Ovary (tissue), 9 donors: ENCODE measurements around the gene WDR86. TPM values are rescaled to one million over a fixed set of nuclear protein-coding genes. Genes with fewer than 3 reads are reported as not detected.

Source experiments
- DNase-seq, 5 donors: peaks; one replicate each; pipeline ENCODE4 v3.0.0-alpha.2; 2019 to 2020
- H3K27ac ChIP-seq, 2 donors: fragments of 200-600 bp; one replicate each; pipeline versions ENCODE4 v1.5.1 to v1.8.0; 2019 to 2022
- H3K27me3 ChIP-seq: fragments of 200-600 bp; one replicate; pipeline ENCODE4 v1.8.0; 2022
- H3K36me3 ChIP-seq: fragments of 200-600 bp; sonication (generic); one replicate; pipeline ENCODE4 v1.5.1; 2019
- H3K4me1 ChIP-seq: one replicate; pipeline ENCODE4 v1.8.1; 2013; ENCODE audit warnings: mild to moderate bottlenecking, moderate library complexity; ENCODE audit not compliant: insufficient read depth
- H3K4me3 ChIP-seq: fragments of 200-600 bp; sonication (generic); one replicate; pipeline ENCODE4 v1.5.1; 2017
- H3K9me3 ChIP-seq, 2 donors: fragments of 200-600 bp in 1 of 2; sonication (generic) in 1 of 2; one replicate each; pipeline versions ENCODE4 v1.5.1 to v1.8.1; 2013 to 2019; ENCODE audit warnings: mild to moderate bottlenecking in 1 of 2, moderate library complexity in 1 of 2
- EP300 ChIP-seq: sonication (generic); formaldehyde crosslinking; IDR thresholded peaks from one replicate; pipeline ENCODE4 v1.6.1; 2017; ENCODE audit warnings: antibody characterized with exemption
- POLR2A ChIP-seq: fragments of 450-650 bp; IDR thresholded peaks from one replicate; pipeline ENCODE4 v1.6.1; 2017; ENCODE audit warnings: antibody characterized with exemption, mild to moderate bottlenecking, moderate library complexity
- WGBS, 3 donors: extraction: QIAGEN DNeasy Blood & Tissue Kit in 1 of 3; methylation state at CpG; one replicate each; pipeline versions ENCODE4 v1.1.5 to v1.1.7; 2013 to 2017; 5-methylcytosine and 5-hydroxymethylcytosine counted together
- intact Hi-C, 4 donors: fragments of 100-400 bp; cut with DNase I; formaldehyde crosslinking; loops; one replicate each; pipeline versions ENCODE4 v1.11.0 to v1.15.1; 2022 to 2023
- polyA plus RNA-seq, 2 donors: library from polyadenylated mRNA; stranded (reverse); fragments of 200-250 nt in 1 of 2; fragments of 350-450 nt in 1 of 2; fragmentation: Illumina TruSeq in 1 of 2; extraction: RNeasy Lipid Tissue Mini Kit (QIAGEN cat#74804) in 1 of 2; gene quantifications; one replicate each; pipeline ENCODE4 v1.2.3, GENCODE V29; 2013 to 2014
- total RNA-seq, 7 donors: library from RNA; depleted of rRNA in 2 of 7; stranded (reverse); fragments of >200 nt in 2 of 7; fragmentation: NEBNext Ultra II Directional in 3 of 7; extraction: Animal tissue kit (Norgen Biotek cat#: 25700) in 3 of 7; gene quantifications; one replicate each; pipeline versions ENCODE4 v1.1.0 to v1.2.4, GENCODE V29; 2016 to 2023
- TF ChIP-seq, protein P1 (sequence below), 3 donors: fragments of 450-650 bp in 2 of 3; fragments of 200-600 bp in 1 of 3; IDR thresholded peaks; one replicate each; pipeline versions ENCODE4 v1.5.1 to v1.8.0; 2016 to 2022; ENCODE audit warnings: antibody characterized with exemption in 3 of 3, mild to moderate bottlenecking in 1 of 3
- donor health status: DM: no; HTN: no; CAD: no; lungs with moderate emphysema.
- donor health status: DM: no; HTN: no; CAD: no.
- donor health status: Bipolar disorder and iron deficiency.
- donor health status: DM: yes; HTN: yes; CAD: no.
- donor health status: DM: no; HTN: no; CAD: no.
- donor health status: DM: yes; HTN: yes; CAD: no.

WDR86 gene
- total and polyA plus RNA-seq, 9 donors = 0.77 to 43.4 (median 11.1) TPM

DNA sequence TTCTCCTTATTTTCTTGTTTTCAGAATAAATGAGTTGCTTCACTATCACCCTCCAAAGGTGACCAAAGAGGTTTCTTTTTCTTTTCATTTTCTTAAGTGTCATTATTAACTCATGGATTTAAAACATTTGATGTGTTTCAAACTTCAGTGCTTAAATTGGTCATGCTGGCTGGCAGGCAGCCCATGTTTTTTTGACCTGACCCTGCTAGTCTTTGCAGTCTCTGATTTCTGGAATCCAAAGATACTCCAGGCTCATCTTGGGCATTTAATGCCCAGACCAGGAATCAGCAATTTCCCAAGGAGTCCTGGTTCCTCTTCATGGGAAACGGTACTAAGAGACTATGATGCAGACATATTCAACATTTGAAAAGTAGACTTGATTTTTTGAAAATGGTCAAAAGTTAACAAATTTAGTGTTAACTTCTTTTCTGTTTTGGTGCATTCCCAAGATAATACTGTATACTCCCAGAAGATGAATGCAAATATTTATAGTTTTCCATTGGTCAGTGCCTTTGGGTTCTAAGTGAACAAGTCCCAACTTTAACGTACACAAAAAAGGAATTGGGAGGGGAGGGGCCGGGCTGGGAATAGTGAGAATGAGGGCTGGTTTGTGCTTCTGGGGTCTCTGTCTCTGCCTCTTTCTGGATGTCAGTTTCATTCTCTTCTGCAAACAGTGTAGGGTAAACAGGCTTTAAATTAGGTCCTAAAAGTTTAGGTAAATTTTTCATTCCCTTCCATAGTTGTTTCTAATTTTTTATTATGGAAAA is 48.5 kb downstream of the WDR86 start:
- H3K9me3 ChIP-seq = no peaks in the 10 kb centered on the region
- H3K27ac ChIP-seq = no peak overlapping the region
- no peaks in the 10 kb centered on the region for H3K4me1 ChIP-seq
- peak in 1 of 5 donors; percentile 64 for DNase-seq
- no peaks in the 10 kb centered on the region for H3K27me3 ChIP-seq
- intact Hi-C loops = loop anchor here in 2 of 4 donors (10.0 kb wide), 2 partner anchors 393 to 403 kb away; no protein-coding TSS in a partner anchor
- no peak overlapping the region for H3K4me3 ChIP-seq
- no peak for TF ChIP-seq POLR2A
- no peak for TF ChIP-seq EP300
- TF ChIP-seq, protein P1, sequence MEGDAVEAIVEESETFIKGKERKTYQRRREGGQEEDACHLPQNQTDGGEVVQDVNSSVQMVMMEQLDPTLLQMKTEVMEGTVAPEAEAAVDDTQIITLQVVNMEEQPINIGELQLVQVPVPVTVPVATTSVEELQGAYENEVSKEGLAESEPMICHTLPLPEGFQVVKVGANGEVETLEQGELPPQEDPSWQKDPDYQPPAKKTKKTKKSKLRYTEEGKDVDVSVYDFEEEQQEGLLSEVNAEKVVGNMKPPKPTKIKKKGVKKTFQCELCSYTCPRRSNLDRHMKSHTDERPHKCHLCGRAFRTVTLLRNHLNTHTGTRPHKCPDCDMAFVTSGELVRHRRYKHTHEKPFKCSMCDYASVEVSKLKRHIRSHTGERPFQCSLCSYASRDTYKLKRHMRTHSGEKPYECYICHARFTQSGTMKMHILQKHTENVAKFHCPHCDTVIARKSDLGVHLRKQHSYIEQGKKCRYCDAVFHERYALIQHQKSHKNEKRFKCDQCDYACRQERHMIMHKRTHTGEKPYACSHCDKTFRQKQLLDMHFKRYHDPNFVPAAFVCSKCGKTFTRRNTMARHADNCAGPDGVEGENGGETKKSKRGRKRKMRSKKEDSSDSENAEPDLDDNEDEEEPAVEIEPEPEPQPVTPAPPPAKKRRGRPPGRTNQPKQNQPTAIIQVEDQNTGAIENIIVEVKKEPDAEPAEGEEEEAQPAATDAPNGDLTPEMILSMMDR (IDR thresholded peaks at IDR 0.05) = no peak
- 11 to 43% (median 22%) methylated on average over 3 of the region's 3 CpGs for WGBS, 3 donors
- no peaks in the 10 kb centered on the region for H3K36me3 ChIP-seq

DNA sequence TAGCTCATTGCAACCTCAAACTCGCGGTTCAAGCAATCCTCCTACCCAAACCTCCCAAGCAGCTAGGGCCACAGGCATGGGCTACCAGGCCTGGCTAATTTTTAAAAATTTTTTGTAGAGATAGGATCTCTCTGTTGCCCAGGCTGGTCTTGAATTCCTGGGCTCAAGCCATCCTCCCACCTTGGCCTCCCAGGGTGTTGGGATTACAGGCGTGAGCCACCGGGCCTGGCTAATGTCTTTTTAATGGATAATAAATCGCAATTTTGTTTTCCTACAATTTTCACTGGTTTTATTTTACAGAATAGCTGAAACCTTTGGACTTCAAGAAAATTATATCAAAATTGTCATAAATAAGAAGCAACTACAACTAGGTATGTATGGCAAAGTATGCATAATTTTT is 57.3 kb downstream of the WDR86 start:
- no peaks in the 10 kb centered on the region for H3K36me3 ChIP-seq
- DNase-seq = no peak
- H3K27ac ChIP-seq = no peak overlapping the region
- H3K4me3 ChIP-seq = no peak overlapping the region
- 78 to 95% (median 79%) methylated on average over 5 of the region's 5 CpGs for WGBS, 3 donors
- no peaks in the 10 kb centered on the region for H3K27me3 ChIP-seq
- no peak for TF ChIP-seq POLR2A
- TF ChIP-seq, protein P1 (IDR thresholded peaks at IDR 0.05) = no peak
- TF ChIP-seq EP300 = no peak
- H3K4me1 ChIP-seq = no peaks in the 10 kb centered on the region
- intact Hi-C loops = loop anchor here in 2 of 4 donors (5.0 kb wide), 2 partner anchors 35 to 40 kb away; no protein-coding TSS in a partner anchor
- H3K9me3 ChIP-seq = no peaks in the 10 kb centered on the region

DNA sequence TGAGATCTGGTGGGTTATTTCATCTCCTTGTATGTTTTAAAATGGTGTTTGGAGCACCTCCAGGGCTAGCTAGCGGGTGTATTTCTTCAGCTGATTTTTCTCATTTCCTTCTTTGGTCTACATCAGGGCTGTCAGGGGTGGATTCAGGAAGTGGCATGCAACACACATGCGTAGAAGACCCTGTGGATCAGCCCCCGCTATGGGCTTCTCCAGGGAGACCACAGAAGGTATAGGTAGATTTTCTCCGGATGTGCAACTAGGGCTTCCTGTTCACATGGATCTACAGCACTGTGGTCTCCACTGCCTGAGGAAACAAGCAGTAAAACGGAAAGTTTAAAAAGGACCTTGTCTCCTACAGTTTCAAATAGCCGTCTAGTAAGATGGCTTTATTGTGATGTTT is 57.9 kb downstream of the WDR86 start:
- no peak for DNase-seq
- no peaks in the 10 kb centered on the region for H3K36me3 ChIP-seq
- intact Hi-C loops = loop anchor here in 2 of 4 donors (5.0 kb wide), 2 partner anchors 35 to 40 kb away; no protein-coding TSS in a partner anchor
- H3K9me3 ChIP-seq = no peaks in the 10 kb centered on the region
- 87 to 93% (median 90%) methylated on average over 6 of the region's 6 CpGs for WGBS, 3 donors
- TF ChIP-seq, protein P1 (IDR thresholded peaks at IDR 0.05) = no peak
- TF ChIP-seq POLR2A (no peak), EP300 (no peak)
- H3K4me3 ChIP-seq = no peak overlapping the region
- H3K27ac ChIP-seq = no peak overlapping the region
- no peaks in the 10 kb centered on the region for H3K4me1 ChIP-seq
- H3K27me3 ChIP-seq = no peaks in the 10 kb centered on the region

DNA sequence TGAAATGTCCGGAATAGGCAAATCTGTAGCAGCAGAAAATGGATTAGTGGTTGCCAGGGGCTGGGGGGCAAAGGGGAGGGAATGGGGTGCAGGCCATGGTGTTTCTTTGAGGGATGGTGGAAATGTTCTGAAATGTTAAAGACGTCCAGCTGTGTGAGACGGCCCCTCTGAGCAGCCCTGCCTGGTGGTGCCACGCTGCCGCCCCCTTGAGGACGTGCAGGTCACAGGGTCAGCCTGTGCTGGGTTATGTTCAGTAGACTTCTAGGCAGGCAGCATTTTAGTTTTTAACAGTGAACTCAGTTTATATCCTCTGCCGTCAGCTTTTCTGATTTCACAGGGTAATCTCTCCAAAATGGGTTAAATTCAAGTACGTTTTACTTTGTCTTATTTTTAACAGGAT is 58.8 kb downstream of the WDR86 start:
- no peaks in the 10 kb centered on the region for H3K36me3 ChIP-seq
- no peak overlapping the region for H3K27ac ChIP-seq
- 59 to 69% (median 65%) methylated on average over 8 of the region's 8 CpGs for WGBS, 3 donors
- no peak for DNase-seq
- TF ChIP-seq, protein P1 (IDR thresholded peaks at IDR 0.05) = no peak
- TF ChIP-seq EP300 (no peak), POLR2A (no peak)
- H3K4me3 ChIP-seq = no peak overlapping the region
- intact Hi-C loops = loop anchor here in 2 of 4 donors (5.0 kb wide), 2 partner anchors 34 to 39 kb away; no protein-coding TSS in a partner anchor
- H3K27me3 ChIP-seq = no peaks in the 10 kb centered on the region
- H3K9me3 ChIP-seq = no peaks in the 10 kb centered on the region
- no peaks in the 10 kb centered on the region for H3K4me1 ChIP-seq
